GM12892 (cell line): ENCODE data around the gene P2RY14.

Experiments used
- POLR2A ChIP-seq: IDR thresholded peaks from 2 replicates; pipeline ENCODE4 v1.6.1; 2011; ENCODE audit warnings: low read depth, low read length, control low read depth
- POLR2AphosphoS5 ChIP-seq: IDR thresholded peaks from 2 replicates; pipeline ENCODE4 v1.6.1; 2011; ENCODE audit warnings: low read depth, low read length, control low read depth

DNA sequence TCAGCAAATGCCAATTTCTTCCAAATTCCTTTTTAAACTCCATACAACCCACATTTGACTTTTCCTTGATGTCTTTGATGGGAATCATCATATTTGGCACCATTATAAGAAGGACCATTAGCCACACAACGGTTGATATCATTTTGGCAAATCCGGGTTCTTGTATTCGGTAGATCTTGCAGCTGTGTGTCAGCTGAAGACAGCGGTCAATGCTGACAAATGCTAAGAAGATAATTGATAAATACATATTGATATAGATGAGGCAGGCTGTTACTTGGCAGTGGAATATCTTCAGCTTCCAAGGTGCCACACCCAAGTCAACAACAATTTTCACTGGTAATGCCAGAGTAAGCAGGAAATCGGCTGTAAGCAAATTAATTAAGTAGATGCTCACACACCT, 79.5 kb downstream of the P2RY14 start:
- TF ChIP-seq POLR2A (no peak), POLR2AphosphoS5 (no peak)
